ENCODE data around the gene IFT122.

The IFT122 gene

GRCh38 chr3:129448186-129448895 lies 8.3 kb downstream of the IFT122 start:
- no peak for TF ChIP-seq SPI1 (IDR thresholded peaks at IDR 0.05; ENCODE audit: low read depth, low read length)
- no peak for TF ChIP-seq PAX5 (IDR thresholded peaks at IDR 0.05; ENCODE audit: insufficient read depth, low read length, severe bottlenecking)
- no peak for TF ChIP-seq TAF1 (IDR thresholded peaks at IDR 0.05; ENCODE audit: low read depth, low read length)
- TF ChIP-seq POLR2AphosphoS5 (IDR thresholded peaks at IDR 0.05; ENCODE audit: low read depth, low read length), result no peak
- DNase-seq (ENCODE audit: insufficient read length, low spot score), result no peak
- FAIRE-seq, result no peak

- TF ChIP-seq POLR2A (IDR thresholded peaks at IDR 0.05; ENCODE audit: low read depth, low read length) (no peak), PAX5 (IDR thresholded peaks at IDR 0.05; ENCODE audit: insufficient read depth, low read length, severe bottlenecking) (no peak), POU2F2 (IDR thresholded peaks at IDR 0.05; ENCODE audit: low read depth, low read length) (no peak), SPI1 (IDR thresholded peaks at IDR 0.05; ENCODE audit: low read depth, low read length) (no peak), TAF1 (IDR thresholded peaks at IDR 0.05; ENCODE audit: low read depth, low read length) (no peak), POLR2AphosphoS5 (IDR thresholded peaks at IDR 0.05; ENCODE audit: low read depth, low read length) (no peak)
- FAIRE-seq (no peak), DNase-seq (ENCODE audit: insufficient read length, low spot score) (no peak)
Observed at GRCh38 chr3:129449279-129450115, 9.5 kb downstream of the IFT122 start.

GRCh38 chr3:129453732-129454131 lies 13.7 kb downstream of the IFT122 start:
- FAIRE-seq (no peak), DNase-seq (ENCODE audit: insufficient read length, low spot score) (no peak)
- no peak for TF ChIP-seq POLR2AphosphoS5 (IDR thresholded peaks at IDR 0.05; ENCODE audit: low read depth, low read length)
- no peak for TF ChIP-seq PAX5 (IDR thresholded peaks at IDR 0.05; ENCODE audit: insufficient read depth, low read length, severe bottlenecking)
- TF ChIP-seq POU2F2 (IDR thresholded peaks at IDR 0.05; ENCODE audit: low read depth, low read length), result no peak
- TF ChIP-seq POLR2A (IDR thresholded peaks at IDR 0.05; ENCODE audit: low read depth, low read length), result no peak
- no peak for TF ChIP-seq SPI1 (IDR thresholded peaks at IDR 0.05; ENCODE audit: low read depth, low read length)
- no peak for TF ChIP-seq TAF1 (IDR thresholded peaks at IDR 0.05; ENCODE audit: low read depth, low read length)

GRCh38 chr3:129460155-129460554 lies 20.1 kb downstream of the IFT122 start:
- TF ChIP-seq TAF1 (IDR thresholded peaks at IDR 0.05; ENCODE audit: low read depth, low read length), result no peak
- no peak for TF ChIP-seq PAX5 (IDR thresholded peaks at IDR 0.05; ENCODE audit: insufficient read depth, low read length, severe bottlenecking)
- TF ChIP-seq POLR2AphosphoS5 (IDR thresholded peaks at IDR 0.05; ENCODE audit: low read depth, low read length), result no peak
- no peak for TF ChIP-seq SPI1 (IDR thresholded peaks at IDR 0.05; ENCODE audit: low read depth, low read length)
- TF ChIP-seq POU2F2 (IDR thresholded peaks at IDR 0.05; ENCODE audit: low read depth, low read length), result no peak
- TF ChIP-seq POLR2A (IDR thresholded peaks at IDR 0.05; ENCODE audit: low read depth, low read length), result no peak
- FAIRE-seq (no peak), DNase-seq (ENCODE audit: insufficient read length, low spot score) (no peak)

- FAIRE-seq (no peak), DNase-seq (ENCODE audit: insufficient read length, low spot score) (no peak)
- TF ChIP-seq POU2F2 (IDR thresholded peaks at IDR 0.05; ENCODE audit: low read depth, low read length) (no peak), SPI1 (IDR thresholded peaks at IDR 0.05; ENCODE audit: low read depth, low read length) (no peak)
Observed at GRCh38 chr3:129460572-129460971, 20.5 kb downstream of the IFT122 start.

- no peak for DNase-seq (ENCODE audit: insufficient read length, low spot score)
- TF ChIP-seq SPI1 (IDR thresholded peaks at IDR 0.05; ENCODE audit: low read depth, low read length), result no peak
- TF ChIP-seq POLR2A (IDR thresholded peaks at IDR 0.05; ENCODE audit: low read depth, low read length), result no peak
- TF ChIP-seq POU2F2 (IDR thresholded peaks at IDR 0.05; ENCODE audit: low read depth, low read length), result no peak
- no peak for TF ChIP-seq POLR2AphosphoS5 (IDR thresholded peaks at IDR 0.05; ENCODE audit: low read depth, low read length)
- TF ChIP-seq PAX5 (IDR thresholded peaks at IDR 0.05; ENCODE audit: insufficient read depth, low read length, severe bottlenecking), result no peak
- no peak for TF ChIP-seq TAF1 (IDR thresholded peaks at IDR 0.05; ENCODE audit: low read depth, low read length)
- no peak for FAIRE-seq
Observed at GRCh38 chr3:129461022-129461421, 21.0 kb downstream of the IFT122 start.

GRCh38 chr3:129461461-129462146 lies 21.6 kb downstream of the IFT122 start:
- FAIRE-seq (no peak), DNase-seq (ENCODE audit: insufficient read length, low spot score) (no peak)
- 0 out of 2 replicates have a peak, but pooled peaks have one; percentile 25 for TF ChIP-seq SPI1 (IDR thresholded peaks at IDR 0.05; ENCODE audit: low read depth, low read length)
- TF ChIP-seq POLR2A (IDR thresholded peaks at IDR 0.05; ENCODE audit: low read depth, low read length), result no peak

- TF ChIP-seq POU2F2 (IDR thresholded peaks at IDR 0.05; ENCODE audit: low read depth, low read length) (no peak), POLR2AphosphoS5 (IDR thresholded peaks at IDR 0.05; ENCODE audit: low read depth, low read length) (no peak), PAX5 (IDR thresholded peaks at IDR 0.05; ENCODE audit: insufficient read depth, low read length, severe bottlenecking) (no peak), SPI1 (IDR thresholded peaks at IDR 0.05; ENCODE audit: low read depth, low read length) (no peak), TAF1 (IDR thresholded peaks at IDR 0.05; ENCODE audit: low read depth, low read length) (no peak), POLR2A (IDR thresholded peaks at IDR 0.05; ENCODE audit: low read depth, low read length) (no peak)
- FAIRE-seq, result no peak
- no peak for DNase-seq (ENCODE audit: insufficient read length, low spot score)
Observed at GRCh38 chr3:129462361-129462968, 22.4 kb downstream of the IFT122 start.

- FAIRE-seq, result no peak
- DNase-seq (ENCODE audit: insufficient read length, low spot score), result no peak
- TF ChIP-seq PAX5 (IDR thresholded peaks at IDR 0.05; ENCODE audit: insufficient read depth, low read length, severe bottlenecking) (no peak), POU2F2 (IDR thresholded peaks at IDR 0.05; ENCODE audit: low read depth, low read length) (no peak), POLR2AphosphoS5 (IDR thresholded peaks at IDR 0.05; ENCODE audit: low read depth, low read length) (no peak), SPI1 (IDR thresholded peaks at IDR 0.05; ENCODE audit: low read depth, low read length) (no peak), POLR2A (IDR thresholded peaks at IDR 0.05; ENCODE audit: low read depth, low read length) (no peak), TAF1 (IDR thresholded peaks at IDR 0.05; ENCODE audit: low read depth, low read length) (no peak)
Observed at GRCh38 chr3:129463094-129463493, 23.1 kb downstream of the IFT122 start.

Measured in GM12891 (cell line).